Activated CD4-positive, CD25-positive, alpha-beta regulatory T cell treated with anti-CD3 and anti-CD28 coated beads, Interleukin-2, amount 50 U/mL, for 16 hours (primary cell): Measurements from ENCODE around the gene LRP1B.

Source experiments
- DNase-seq: peaks from one replicate; pipeline ENCODE4 v3.0.0-alpha.2; 2020; ENCODE audit warnings: low read depth, low spot score

Gene LRP1B

GRCh38 chr2:141697035-141697434 lies 433.8 kb downstream of the LRP1B start:
- no peak for DNase-seq

- DNase-seq = no peak
Observed at GRCh38 chr2:141694180-141694579, 436.6 kb downstream of the LRP1B start.

GRCh38 chr2:141692829-141693228 lies 438.0 kb downstream of the LRP1B start:
- DNase-seq = no peak

- no peak for DNase-seq
Observed at GRCh38 chr2:141676139-141676538, 454.7 kb downstream of the LRP1B start.

- DNase-seq = no peak
Observed at GRCh38 chr2:141666191-141666590, 464.6 kb downstream of the LRP1B start.

- no peak for DNase-seq
Observed at GRCh38 chr2:141660232-141660631, 470.6 kb downstream of the LRP1B start.

GRCh38 chr2:141654311-141654710 lies 476.5 kb downstream of the LRP1B start:
- no peak for DNase-seq

GRCh38 chr2:141653184-141653583 lies 477.6 kb downstream of the LRP1B start:
- no peak for DNase-seq

- no peak for DNase-seq
Observed at GRCh38 chr2:141652308-141652707, 478.5 kb downstream of the LRP1B start.

GRCh38 chr2:141647353-141647752 lies 483.5 kb downstream of the LRP1B start:
- DNase-seq = no peak

GRCh38 chr2:141641462-141641861 lies 489.4 kb downstream of the LRP1B start:
- DNase-seq = no peak

- no peak for DNase-seq
Observed at GRCh38 chr2:141639809-141640208, 491.0 kb downstream of the LRP1B start.

GRCh38 chr2:141633132-141633531 lies 497.7 kb downstream of the LRP1B start:
- DNase-seq = no peak

GRCh38 chr2:141630407-141630930 lies 500.3 kb downstream of the LRP1B start:
- DNase-seq = no peak

- DNase-seq = no peak
Observed at GRCh38 chr2:141620372-141620771, 510.4 kb downstream of the LRP1B start.

- DNase-seq = no peak
Observed at GRCh38 chr2:141618457-141618856, 512.4 kb downstream of the LRP1B start.

GRCh38 chr2:141611981-141612380 lies 518.8 kb downstream of the LRP1B start:
- DNase-seq = no peak

- DNase-seq = no peak
Observed at GRCh38 chr2:141611176-141611571, 519.6 kb downstream of the LRP1B start.

GRCh38 chr2:141610564-141611175 lies 520.1 kb downstream of the LRP1B start:
- no peak for DNase-seq

GRCh38 chr2:141605163-141605562 lies 525.7 kb downstream of the LRP1B start:
- no peak for DNase-seq

- no peak for DNase-seq
Observed at GRCh38 chr2:141601511-141602152, 529.2 kb downstream of the LRP1B start.

GRCh38 chr2:141599721-141600120 lies 531.1 kb downstream of the LRP1B start:
- no peak for DNase-seq

- DNase-seq = no peak
Observed at GRCh38 chr2:141598982-141599381, 531.8 kb downstream of the LRP1B start.
